GM12878 (cell line): Measurements from ENCODE around the gene PTGES2. TPM values are rescaled to one million over a fixed set of nuclear protein-coding genes. Genes with fewer than 3 reads are reported as not detected.
A peak's percentile ranks its signal among the peaks of the same experiment; 100 is the strongest.

ENCODE experiments used
- ATAC-seq: fragments of 200-7000 bp; cut with Tn5 transposase; 3 replicates; pipeline ENCODE4 v1.9.1; 2020; ENCODE audit warnings: mild to moderate bottlenecking, moderate library complexity
- BruUV-seq: library from RNA; stranded (reverse); fragments of 400-500 nt; replicated peaks from 2 replicates; lab custom pipeline; 2021; lab: Mats Ljungman, UMichigan
- CTCF ChIA-PET: fragments of 300-600 bp; sonication (Branson Sonifier 250); formaldehyde crosslinking; extraction: SDS; loops from one replicate; lab custom pipeline; 2021; ENCODE audit warnings: inconsistent platforms; lab: Yijun Ruan, JAX
- POLR2A ChIA-PET: fragments of 350-600 bp; formaldehyde crosslinking; extraction: SDS; loops from one replicate; lab custom pipeline; 2021; ENCODE audit warnings: inconsistent platforms; lab: Charles Lee
- RAD21 ChIA-PET: fragments of 300-600 bp; sonication (Branson Sonifier 250); formaldehyde crosslinking; loops from one replicate; lab custom pipeline; 2023; ENCODE audit warnings: antibody characterized with exemption; ENCODE audit not compliant: unreplicated experiment; lab: Charles Lee
- SMC1A ChIA-PET: fragments of 300-600 bp; sonication (Branson Sonifier 250); formaldehyde crosslinking; loops from one replicate; lab custom pipeline; 2023; ENCODE audit not compliant: unreplicated experiment, uncharacterized antibody; lab: Charles Lee
- DNase-seq: peaks from one replicate; pipeline ENCODE4 v3.0.0-alpha.2; 2011; ENCODE audit warnings: low read depth, low spot score
- FAIRE-seq: peaks from 3 replicates; lab custom pipeline; 2011; peaks lifted over from hg19 to GRCh38; lab: Jason Lieb, UNC
- H2AFZ ChIP-seq: 2 replicates; pipeline ENCODE4 v1.6.0; 2011; ENCODE audit warnings: low read depth, low read length, control low read depth; ENCODE audit not compliant: control insufficient read depth
- H3K27ac ChIP-seq: 2 replicates; pipeline ENCODE4 v1.5.1; 2011; ENCODE audit warnings: control low read depth; ENCODE audit not compliant: control insufficient read depth, insufficient read depth
- H3K27me3 ChIP-seq, 2 experiments: replicated peaks in 1 of 2; 2 replicates each; pipeline versions ENCODE4 v1.6.0 to v1.6.1; 2011; ENCODE audit warnings: low read length in 1 of 2; ENCODE audit not compliant: control insufficient read depth in 2 of 2, insufficient read depth in 2 of 2
- H3K36me3 ChIP-seq, 2 experiments: 2 replicates each; pipeline ENCODE4 v1.5.1; 2011; ENCODE audit warnings: low read length in 1 of 2; ENCODE audit not compliant: control insufficient read depth in 2 of 2, insufficient read depth in 2 of 2
- H3K4me1 ChIP-seq: 2 replicates; pipeline ENCODE4 v1.6.1; 2011; ENCODE audit warnings: mild to moderate bottlenecking, low read length, moderate library complexity, mixed read lengths; ENCODE audit not compliant: control insufficient read depth, insufficient read depth
- H3K4me2 ChIP-seq: 2 replicates; pipeline ENCODE4 v1.6.0; 2011; ENCODE audit warnings: control low read depth; ENCODE audit not compliant: control insufficient read depth, insufficient read depth
- H3K4me3 ChIP-seq: fragments of 200-600 bp; sonication (generic); 2 replicates; pipeline ENCODE4 v1.5.1; 2016
- H3K79me2 ChIP-seq: 2 replicates; pipeline ENCODE4 v1.6.0; 2011; ENCODE audit warnings: low read length; ENCODE audit not compliant: control insufficient read depth, insufficient read depth
- H3K9ac ChIP-seq: 2 replicates; pipeline ENCODE4 v1.8.0; 2011; ENCODE audit warnings: low read length, control low read depth, mixed read lengths; ENCODE audit not compliant: control insufficient read depth, insufficient read depth
- H3K9me3 ChIP-seq: replicated peaks from 3 replicates; pipeline ENCODE4 v1.5.1; 2011; ENCODE audit warnings: mild to moderate bottlenecking, low read length; ENCODE audit not compliant: control insufficient read depth, insufficient read depth
- H4K20me1 ChIP-seq: 2 replicates; pipeline ENCODE4 v1.6.0; 2011; ENCODE audit not compliant: control insufficient read depth, insufficient read depth
- ATF7 ChIP-seq: fragments of 450-650 bp; IDR thresholded peaks from 2 replicates; pipeline ENCODE4 v1.6.1; 2016; ENCODE audit warnings: low read depth, mild to moderate bottlenecking
- CTCF ChIP-seq, 3 experiments: IDR thresholded peaks in 2 of 3; conservative IDR thresholded peaks in 1 of 3; 2 replicates each; pipeline ENCODE4 v1.5.1; 2011; ENCODE audit warnings: low read depth in 3 of 3, low read length in 3 of 3, mild to moderate bottlenecking in 3 of 3, control low read depth in 2 of 3, moderate library complexity in 2 of 3, inconsistent platforms in 1 of 3, mixed read lengths in 1 of 3; ENCODE audit not compliant: control insufficient read depth in 2 of 3, insufficient read depth in 1 of 3; ENCODE audit errors: extremely low read depth in 1 of 3
- HDAC2 ChIP-seq: fragments of 200-600 bp; sonication (generic); IDR thresholded peaks from 2 replicates; pipeline ENCODE4 v1.6.1; 2017
- HDGF ChIP-seq: fragments of 450-650 bp; IDR thresholded peaks from 2 replicates; pipeline ENCODE4 v1.6.1; 2016; ENCODE audit warnings: antibody characterized with exemption
- IKZF2 ChIP-seq, 2 experiments: fragments of 450-650 bp; IDR thresholded peaks; 2 replicates each; pipeline ENCODE4 v1.6.1; 2017; ENCODE audit warnings: mild to moderate bottlenecking in 2 of 2, moderate library complexity in 2 of 2
- KAT2A ChIP-seq: conservative IDR thresholded peaks from 2 replicates; pipeline ENCODE4 v1.6.1; 2011; ENCODE audit warnings: low read depth, low read length; ENCODE audit not compliant: control insufficient read depth
- KLF5 ChIP-seq: fragments of 450-650 bp; IDR thresholded peaks from 2 replicates; pipeline ENCODE4 v1.6.1; 2014; ENCODE audit warnings: mild to moderate bottlenecking; ENCODE audit not compliant: partially characterized antibody
- MTA2 ChIP-seq: fragments of 450-650 bp; IDR thresholded peaks from 2 replicates; pipeline ENCODE4 v1.6.1; 2016; ENCODE audit warnings: low read depth, mild to moderate bottlenecking, moderate library complexity
- MTA3 ChIP-seq: IDR thresholded peaks from 2 replicates; pipeline ENCODE4 v1.6.1; 2012; ENCODE audit warnings: low read length, inconsistent platforms, borderline replicate concordance
- NFXL1 ChIP-seq: fragments of 450-650 bp; IDR thresholded peaks from 2 replicates; pipeline ENCODE4 v1.6.1; 2017; ENCODE audit warnings: antibody characterized with exemption, mild to moderate bottlenecking, borderline replicate concordance
- NKRF ChIP-seq: fragments of 450-650 bp; conservative IDR thresholded peaks from 2 replicates; pipeline ENCODE4 v1.6.1; 2017; ENCODE audit warnings: mild to moderate bottlenecking, moderate library complexity
- RAD51 ChIP-seq: fragments of 450-650 bp; IDR thresholded peaks from 2 replicates; pipeline ENCODE4 v1.6.1; 2016; ENCODE audit warnings: moderate library complexity, mild to moderate bottlenecking, inconsistent platforms
- SIX5 ChIP-seq: IDR thresholded peaks from 2 replicates; pipeline ENCODE4 v1.6.1; 2011; ENCODE audit warnings: mild to moderate bottlenecking, low read depth, low read length, moderate library complexity; ENCODE audit not compliant: severe bottlenecking
- SMAD5 ChIP-seq: IDR thresholded peaks from 2 replicates; pipeline ENCODE4 v1.6.1; 2016; ENCODE audit warnings: antibody characterized with exemption, low read depth
- SMARCA5 ChIP-seq: fragments of 450-650 bp; IDR thresholded peaks from 2 replicates; pipeline ENCODE4 v1.6.1; 2017; ENCODE audit warnings: mild to moderate bottlenecking
- TARDBP ChIP-seq: IDR thresholded peaks from 2 replicates; pipeline ENCODE4 v1.6.1; 2016; ENCODE audit warnings: borderline replicate concordance
- YY1 ChIP-seq: IDR thresholded peaks from 2 replicates; pipeline ENCODE4 v1.6.1; 2011; ENCODE audit warnings: low read depth, mild to moderate bottlenecking, low read length
- ZNF217 ChIP-seq: fragments of 450-650 bp; IDR thresholded peaks from 2 replicates; pipeline ENCODE4 v1.6.1; 2017; ENCODE audit warnings: antibody characterized with exemption, mild to moderate bottlenecking
- WGBS: methylation state at CpG from one replicate; pipeline ENCODE4 v1.1.6; 2016; ENCODE audit warnings: low lambda C conversion rate; ENCODE audit not compliant: insufficient replicate concordance, insufficient coverage; ENCODE audit errors: missing lambda C conversion rate; 5-methylcytosine and 5-hydroxymethylcytosine counted together
- in situ Hi-C: fragments of 300-500 bp; cut with MboI; formaldehyde crosslinking; loops from 9 replicates; pipeline ENCODE4 v1.14.3; 2018; ENCODE audit warnings: mixed read lengths
- intact Hi-C: fragments of 100-400 bp; cut with micrococcal nuclease; formaldehyde crosslinking; loops from one replicate; pipeline ENCODE4 v1.14.2; 2022; ENCODE audit not compliant: unreplicated experiment
- polyA plus RNA-seq, 11 experiments: library from polyadenylated mRNA; depleted of rRNA in 4 of 11; unstranded in 6 of 11; stranded (reverse) in 5 of 11; fragments of >200 nt; fragmentation: Nextera tagmentation in 4 of 11; fragmentation: Illumina TruSeq in 1 of 11; extraction: Ambion mirVana in 4 of 11; extraction: Trizol in 1 of 11; gene quantifications; 1 replicate in 1 of 11; 2 replicates in 10 of 11; pipeline versions ENCODE4 v1.2.1 to v1.2.3, GENCODE V29; 2011 to 2016; ENCODE audit warnings: inconsistent platforms in 2 of 11, missing spikeins in 2 of 11, low read depth in 1 of 11
- total RNA-seq, 4 experiments: library from RNA; depleted of rRNA in 3 of 4; stranded (reverse); fragments of >200 nt in 3 of 4; fragmentation: Illumina TruSeq in 1 of 4; extraction: Trizol in 1 of 4; gene quantifications; 2 replicates each; pipeline versions ENCODE4 v1.2.1 to v1.2.3, GENCODE V29; 2013 to 2021
- TF ChIP-seq, protein P1 (sequence below): IDR thresholded peaks from 2 replicates; pipeline ENCODE4 v1.6.1; 2012; ENCODE audit warnings: low read depth, low read length, improper control_type of control experiment

Gene PTGES2
- total and polyA plus RNA-seq, 10 of the 15 experiments (the other 5 are each of a cell fraction or from before 2014, with no cell fraction given), result 2.1 to 141 (median 99.1) TPM

- ChIA-PET POLR2A (interaction anchor here (1.0 to 1.5 kb wide), 2 partner anchors 9 to 93 kb away, joined by 3 to 5 read pairs; partner anchors contain the start of gene NAIF1), CTCF (interaction anchor here (1.0 to 1.6 kb wide), 5 partner anchors 23 to 571 kb away, joined by 3 to 8 read pairs (median 3); no protein-coding TSS in a partner anchor), SMC1A (interaction anchor here (1.1 to 1.6 kb wide), 4 partner anchors 30 to 181 kb away, joined by 3 to 5 read pairs (median 4); partner anchors contain the start of genes GOLGA2 and SWI5), RAD21 (interaction anchor here (1.1 kb wide), 1 partner anchor 31 kb away, joined by 3 read pairs; no protein-coding TSS in a partner anchor)
- Histone ChIP-seq H2AFZ (peak within 1 kb of the TSS; percentile 90), H3K27me3 (no peaks in the 10 kb centered on the region), H3K9me3 (no peaks in the 10 kb centered on the region), H3K9ac (peak within 1 kb of the TSS; percentile 88), H3K4me2 (peak within 1 kb of the TSS; percentile 90), H3K79me2 (peaks cover 9% of the 10 kb centered on the region), H3K27ac (peak within 1 kb of the TSS; percentile 85), H3K4me3 (peak within 1 kb of the TSS; percentile 99), H3K36me3 (peaks cover 0 to 10% of the 10 kb centered on the region in 2 experiments; a peak in 2 of 4 replicates), H3K4me1 (peaks cover 8% of the 10 kb centered on the region), H4K20me1 (no peaks in the 10 kb centered on the region)
- under 1% methylated on average over 54 of the region's 77 CpGs for WGBS
- peak; percentile 95 for ATAC-seq
- in situ Hi-C loops (no loop called here), intact Hi-C loops (loop anchor here (1.0 kb wide), 1 partner anchor 33 kb away; the partner anchor contains the start of gene PTGES2)
- DNase-seq, result peak; percentile 50
- no TSS peak for BruUV-seq
- FAIRE-seq, result no peak
- no peak for TF ChIP-seq KLF5
- no peak for TF ChIP-seq SMAD5
- TF ChIP-seq IKZF2 (IDR thresholded peaks at IDR 0.05), result peak; percentile 77 to 84
- no peak for TF ChIP-seq HDGF
- TF ChIP-seq RAD51, result no peak
- TF ChIP-seq CTCF (IDR thresholded peaks at IDR 0.05 in 2 of 3, conservative IDR thresholded peaks at IDR 0.05 in 1 of 3; ENCODE audit: control insufficient read depth in 2 of 3, extremely low read depth in 1 of 3, insufficient read depth in 1 of 3, low read depth in 3 of 3, low read length in 3 of 3), result no peak
- no peak for TF ChIP-seq NFXL1
- TF ChIP-seq YY1, result peak; percentile 65
- TF ChIP-seq HDAC2, result no peak
- TF ChIP-seq NKRF, result peak; percentile 75
- TF ChIP-seq MTA3, result no peak
- TF ChIP-seq SIX5, result no peak
- TF ChIP-seq ZNF217, result no peak
- TF ChIP-seq TARDBP, result no peak
- TF ChIP-seq, protein P1, sequence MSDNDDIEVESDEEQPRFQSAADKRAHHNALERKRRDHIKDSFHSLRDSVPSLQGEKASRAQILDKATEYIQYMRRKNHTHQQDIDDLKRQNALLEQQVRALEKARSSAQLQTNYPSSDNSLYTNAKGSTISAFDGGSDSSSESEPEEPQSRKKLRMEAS, result peak; percentile 37; the same call in 1 of the 2 replicates
- peak; percentile 25; the same call in 1 of the 2 replicates for TF ChIP-seq ATF7
- peak; percentile 51; the same call in 1 of the 2 replicates for TF ChIP-seq SMARCA5
- no peak for TF ChIP-seq KAT2A
- 0 out of 2 replicates have a peak, but pooled peaks have one; percentile 40 for TF ChIP-seq MTA2
Measured at GRCh38 chr9:128159784-128160602, 32.5 kb upstream of the PTGES2 start, which contains the start of gene BBLN. Gene BBLN, plus strand, starts transcription at chr9:128160265. Its CDS starts 143 bp downstream, at chr9:128160408.
